ENCODE data around the gene ZNF683. TPM values are rescaled to one million over a fixed set of nuclear protein-coding genes. Genes with fewer than 3 reads are reported as not detected.
"Not testable (repeated sequence)": the region's sequence is repeated elsewhere in the genome, so short reads cannot be mapped to it uniquely, and the experiment has no call there.

Gene ZNF683
- total RNA-seq, 1 donor from 2014 or later: not detected

DNA sequence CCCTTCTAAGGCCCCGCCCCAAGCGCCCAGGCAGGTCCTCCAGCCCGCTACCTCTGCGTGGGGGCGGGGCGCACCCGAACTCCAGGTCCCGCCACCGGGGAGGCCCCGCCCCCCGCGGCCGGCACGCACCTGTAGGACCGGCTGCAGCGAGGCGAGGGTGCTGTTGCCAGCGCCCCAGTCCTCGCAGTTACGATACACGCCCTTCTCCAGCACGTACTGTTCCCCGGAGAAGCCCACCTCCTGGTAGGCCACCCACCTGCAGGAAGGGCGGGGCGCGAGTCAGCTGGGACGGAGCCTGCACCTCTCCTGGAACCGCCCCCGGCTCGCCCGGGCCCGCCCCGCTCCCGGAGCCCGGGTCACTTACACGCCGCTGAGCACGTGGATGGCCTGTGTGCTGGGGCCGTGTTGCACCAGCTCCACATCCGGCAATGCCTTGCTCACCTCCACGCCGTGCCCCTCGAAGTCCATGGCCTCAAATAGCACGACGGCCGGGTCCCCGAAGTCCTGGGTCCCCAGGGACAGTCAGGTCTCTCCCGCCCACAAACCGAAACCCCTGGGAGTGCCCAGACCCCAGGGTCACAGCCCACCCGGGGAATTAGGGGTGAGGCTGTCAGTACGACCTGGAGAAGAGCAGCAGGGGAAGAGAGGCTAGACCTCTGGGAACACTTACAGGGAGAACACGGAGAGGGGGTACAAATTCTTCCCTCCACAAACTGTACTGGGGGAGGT lies 35.9 kb downstream of the ZNF683 start:
- DNase-seq: no peak

DNA sequence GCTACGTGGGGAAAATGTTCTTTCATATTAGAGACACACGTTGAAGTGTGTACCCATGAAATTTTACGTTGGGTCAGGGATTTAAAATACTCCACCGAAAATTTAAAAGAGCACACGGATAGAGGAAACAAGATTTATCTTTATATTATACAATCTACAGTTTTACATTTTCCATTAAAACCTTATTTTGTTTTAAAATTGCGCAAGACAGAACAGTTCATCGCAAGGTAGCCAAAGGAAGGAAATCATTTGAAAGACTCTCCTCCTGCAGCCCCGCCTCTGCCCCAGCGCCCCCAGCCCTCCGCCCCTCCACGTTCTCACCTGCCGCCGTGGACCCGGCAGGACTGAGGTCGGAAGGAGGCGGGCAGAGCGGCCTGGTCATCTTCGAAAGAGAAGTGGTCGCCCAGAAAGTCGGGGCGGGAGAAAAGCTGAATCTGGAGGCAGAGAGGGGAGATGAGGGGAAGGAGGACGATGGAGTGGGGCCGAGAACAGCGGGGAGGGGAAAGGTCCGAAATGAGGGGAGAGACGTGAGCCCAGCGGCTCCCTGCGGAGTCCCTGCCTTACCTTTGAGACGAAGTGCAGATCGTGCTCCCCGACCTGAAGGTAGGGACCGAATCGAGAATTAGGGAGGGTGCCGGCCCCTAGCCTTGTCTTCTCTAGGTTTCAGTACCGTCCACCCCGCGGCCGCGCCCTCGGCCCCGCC lies 36.6 kb downstream of the ZNF683 start:
- DNase-seq: no peak

DNA sequence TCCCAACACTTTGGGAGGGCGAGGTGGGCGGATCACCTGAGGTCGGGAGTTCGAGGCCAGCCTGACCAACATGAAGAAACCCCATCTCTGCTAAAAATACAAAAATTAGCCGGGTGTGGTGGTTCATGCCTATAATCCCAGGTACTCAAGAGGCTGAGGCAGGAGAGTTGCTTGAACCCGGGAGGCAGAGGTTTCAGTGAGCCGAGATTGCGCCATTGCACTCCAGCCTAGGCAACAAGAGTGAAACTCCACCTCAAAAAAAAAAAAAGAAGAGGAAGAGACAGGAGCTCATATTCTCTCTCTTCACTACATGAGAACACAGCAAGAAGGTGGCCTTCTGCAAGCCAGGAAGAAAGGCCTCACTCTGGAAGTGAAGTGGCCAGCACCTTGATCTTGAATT lies 39.2 kb downstream of the ZNF683 start:
- DNase-seq: not testable (repeated sequence)

GRCh38 chr1:26330276-26330675 lies 42.3 kb downstream of the ZNF683 start:
- DNase-seq: no peak

DNA sequence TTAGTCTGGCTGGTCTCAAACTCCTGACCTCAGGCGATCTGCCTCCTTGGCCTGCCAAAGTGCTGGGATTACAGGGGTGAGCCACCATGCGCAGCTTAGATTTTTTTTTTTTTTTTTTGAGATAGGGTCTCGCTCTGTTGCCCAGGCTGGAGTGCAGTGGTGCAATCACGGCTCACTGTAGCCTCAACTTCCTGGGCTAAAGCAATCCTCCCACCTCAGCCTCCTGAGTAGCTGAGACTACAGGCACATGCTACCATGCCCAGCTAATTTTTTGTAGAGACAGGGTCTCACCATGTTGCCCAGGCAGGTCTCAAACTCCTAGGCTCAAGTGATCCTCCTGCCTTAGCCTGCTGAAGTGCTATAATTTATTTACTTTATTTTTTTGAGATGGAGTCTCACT lies 43.2 kb downstream of the ZNF683 start:
- DNase-seq: not testable (repeated sequence)

DNA sequence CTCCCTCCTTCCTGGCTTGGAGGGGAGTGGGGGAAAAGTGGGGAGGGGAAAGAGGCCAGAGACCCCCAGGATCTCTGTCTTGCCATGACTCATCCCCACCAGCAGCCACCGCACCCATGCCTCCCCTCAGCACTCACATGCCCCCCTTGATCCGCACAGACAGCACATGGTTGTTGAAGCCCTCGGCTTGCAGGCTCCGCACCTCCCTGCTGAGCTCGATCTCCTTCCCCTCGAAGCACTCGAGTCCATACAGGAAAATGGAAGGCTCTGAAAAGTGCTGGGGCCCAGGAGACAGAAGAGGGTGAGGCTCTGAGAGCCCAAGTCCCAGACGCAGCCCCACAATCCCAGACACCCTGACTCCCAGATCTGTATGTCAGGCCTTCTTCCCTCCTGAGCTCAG lies 44.0 kb downstream of the ZNF683 start:
- no peak for DNase-seq

- DNase-seq: no peak
Observed at GRCh38 chr1:26327956-26328362, 44.6 kb downstream of the ZNF683 start.

DNA sequence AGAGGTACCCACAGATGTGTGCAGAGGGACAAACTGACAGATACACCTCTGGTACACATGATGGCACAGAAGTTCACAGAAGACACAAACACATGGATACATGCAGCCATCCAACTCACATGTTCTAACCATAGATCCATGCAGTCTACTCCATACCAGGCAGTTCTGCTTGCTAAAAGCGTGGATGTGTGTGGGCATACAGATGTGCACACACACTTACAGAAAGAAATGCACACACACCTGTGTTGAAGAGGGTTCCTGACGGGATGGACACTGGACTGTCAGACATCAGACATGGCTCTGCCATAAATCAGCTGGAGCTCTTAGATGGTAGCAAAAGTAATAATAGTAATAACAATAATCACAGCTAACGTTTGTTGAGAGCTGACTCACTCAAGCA lies 48.0 kb downstream of the ZNF683 start:
- no peak for DNase-seq

DNA sequence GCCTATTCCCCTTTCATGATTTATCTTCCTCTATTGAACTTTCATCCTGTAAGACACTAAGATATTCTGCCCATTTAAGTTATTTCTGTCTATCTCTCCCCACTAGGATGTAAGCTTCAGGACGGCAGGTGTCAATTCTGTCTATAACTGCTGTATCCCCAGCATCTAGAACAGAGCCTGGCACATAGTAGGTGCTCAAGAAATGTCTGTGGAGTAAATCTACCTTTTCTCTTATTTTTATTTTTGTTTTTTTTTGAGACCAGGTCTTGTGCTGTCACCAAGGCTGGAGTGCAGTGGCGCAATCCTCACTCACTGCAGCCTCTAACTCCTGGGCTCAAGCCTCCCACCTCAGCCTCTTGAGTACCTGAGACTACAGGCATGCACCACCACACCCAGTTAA lies 49.2 kb downstream of the ZNF683 start:
- no peak for DNase-seq

- no peak for DNase-seq
Observed at GRCh38 chr1:26322042-26322331, 50.6 kb downstream of the ZNF683 start.

- DNase-seq: peak; percentile 83
Observed at GRCh38 chr1:26321315-26322041, 51.1 kb downstream of the ZNF683 start.

- DNase-seq: no peak
Observed at GRCh38 chr1:26320896-26321295, 51.7 kb downstream of the ZNF683 start.

GRCh38 chr1:26318338-26319064 lies 54.0 kb downstream of the ZNF683 start:
- DNase-seq: no peak

DNA sequence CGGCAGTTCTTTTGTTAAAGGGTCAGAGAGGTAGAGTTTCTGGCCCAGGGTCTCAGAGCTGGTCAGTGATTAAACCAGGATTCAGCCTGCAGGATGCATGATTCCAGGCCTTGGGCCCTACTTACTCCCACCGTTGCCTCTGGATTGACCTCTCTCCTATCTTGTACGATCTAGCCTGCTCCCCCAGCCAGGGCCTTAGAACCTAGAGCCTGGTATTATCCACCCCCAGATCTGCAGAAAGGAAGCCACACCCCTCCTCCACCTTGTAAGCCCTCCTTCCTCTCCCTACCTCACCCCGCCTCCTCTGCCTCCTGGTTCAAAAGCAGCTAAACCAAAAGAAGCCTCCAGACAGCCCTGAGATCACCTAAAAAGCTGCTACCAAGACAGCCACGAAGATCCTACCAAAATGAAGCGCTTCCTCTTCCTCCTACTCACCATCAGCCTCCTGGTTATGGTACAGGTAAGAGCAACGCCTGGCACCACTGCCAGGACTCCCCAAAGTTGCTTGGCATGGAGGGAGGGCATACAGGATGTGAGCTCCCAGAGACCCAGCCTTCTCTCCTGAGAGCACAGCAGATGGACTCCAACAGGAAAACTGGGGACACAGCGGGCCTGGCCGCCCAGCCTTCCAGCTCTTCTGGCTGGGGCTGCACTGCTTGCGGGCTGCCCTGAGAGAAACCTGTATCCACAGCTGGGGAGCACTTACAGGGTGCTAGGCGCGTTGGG lies 54.8 kb downstream of the ZNF683 start, which contains the start of gene CD52:
Gene CD52, plus strand, starts transcription at position 347 of the 726 bp plus-strand sequence. Its CDS starts 60 bp downstream, at position 407.
- DNase-seq: no peak

DNA sequence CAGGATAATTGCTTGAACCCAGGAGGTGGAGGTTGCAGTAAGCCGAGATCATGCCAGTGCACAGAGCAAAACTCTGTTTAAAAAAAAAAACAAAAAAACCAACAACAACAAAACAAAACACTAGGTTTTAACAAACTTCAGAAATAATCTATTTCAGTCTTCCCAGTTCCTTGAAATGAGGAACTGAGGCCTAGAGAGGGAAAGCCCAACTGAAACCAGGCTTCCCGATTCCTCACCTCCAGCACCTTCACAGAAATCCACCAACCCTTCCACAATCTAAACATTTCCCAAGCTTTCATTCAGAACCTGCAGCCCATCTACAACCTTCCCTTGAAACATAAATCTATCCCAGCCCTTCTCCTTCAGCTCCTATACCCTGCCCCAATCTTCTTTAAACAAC lies 55.4 kb downstream of the ZNF683 start:
- DNase-seq: no peak

- no peak for DNase-seq
Observed at GRCh38 chr1:26315874-26316850, 56.4 kb downstream of the ZNF683 start.

DNA sequence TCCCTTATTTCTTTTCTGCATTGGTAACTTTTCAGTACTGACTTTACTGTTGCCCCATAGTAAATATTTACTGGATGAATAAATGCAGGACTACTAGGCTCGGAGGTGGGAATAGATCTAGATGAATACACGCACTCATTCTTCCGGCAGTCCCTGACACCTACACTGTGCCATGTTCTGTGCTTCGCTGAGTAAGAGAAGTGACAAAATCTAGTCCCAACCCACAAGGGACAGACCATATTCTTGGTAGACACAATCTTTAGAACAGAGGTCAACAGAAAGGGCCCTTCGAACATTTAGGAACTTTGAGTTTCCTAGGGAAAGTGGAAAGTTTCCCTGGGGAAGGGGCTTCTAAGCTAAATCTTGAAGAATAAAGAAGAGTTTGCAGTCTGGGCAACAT lies 58.0 kb downstream of the ZNF683 start:
- DNase-seq: no peak
